ENCODE data around the gene CYP4F12.
"Not testable (repeated sequence)": the region's sequence is repeated elsewhere in the genome, so short reads cannot be mapped to it uniquely, and the experiment has no call there.

Gene CYP4F12

GRCh38 chr19:15649526-15649925 lies 23.4 kb upstream of the CYP4F12 start:
- H3K9ac ChIP-seq (ENCODE audit: low read length in 5 of 5): no peak overlapping the region
- peaks cover 0 to 4% (median 3%) of the 10 kb centered on the region in 5 donors for H3K9me3 ChIP-seq (ENCODE audit: control insufficient read depth in 5 of 5, low read length in 5 of 5)
- H3K4me1 ChIP-seq (ENCODE audit: control insufficient read depth in 5 of 5, insufficient read depth in 5 of 5, low read length in 5 of 5): no peaks in the 10 kb centered on the region
- H3K27ac ChIP-seq (ENCODE audit: low read depth, low read length): no peak overlapping the region
- H3K4me3 ChIP-seq (ENCODE audit: low read depth in 1 of 5, low read length in 5 of 5): no peak overlapping the region
- H3K27me3 ChIP-seq (ENCODE audit: control insufficient read depth in 5 of 5, insufficient read depth in 4 of 5, low read length in 5 of 5): peaks cover 5 to 12% (median 9%) of the 10 kb centered on the region in 5 donors
- no peaks in the 10 kb centered on the region for H3K36me3 ChIP-seq (ENCODE audit: control insufficient read depth in 5 of 5, insufficient read depth in 5 of 5, low read length in 5 of 5)

GRCh38 chr19:15650123-15650522 lies 22.8 kb upstream of the CYP4F12 start:
- H3K9me3 ChIP-seq (ENCODE audit: control insufficient read depth in 5 of 5, low read length in 5 of 5); H3K4me1 ChIP-seq (ENCODE audit: control insufficient read depth in 5 of 5, insufficient read depth in 5 of 5, low read length in 5 of 5); H3K27ac ChIP-seq (ENCODE audit: low read depth, low read length); H3K9ac ChIP-seq (ENCODE audit: low read length in 5 of 5); H3K4me3 ChIP-seq (ENCODE audit: low read depth in 1 of 5, low read length in 5 of 5); H3K36me3 ChIP-seq (ENCODE audit: control insufficient read depth in 5 of 5, insufficient read depth in 5 of 5, low read length in 5 of 5): not testable (repeated sequence)
- H3K27me3 ChIP-seq (ENCODE audit: control insufficient read depth in 5 of 5, insufficient read depth in 4 of 5, low read length in 5 of 5): peaks cover 5 to 12% (median 9%) of the 10 kb centered on the region in 5 donors

GRCh38 chr19:15651791-15652190 lies 21.1 kb upstream of the CYP4F12 start:
- no peaks in the 10 kb centered on the region for H3K4me1 ChIP-seq (ENCODE audit: control insufficient read depth in 5 of 5, insufficient read depth in 5 of 5, low read length in 5 of 5)
- peaks cover 5 to 10% (median 7%) of the 10 kb centered on the region in 5 donors for H3K27me3 ChIP-seq (ENCODE audit: control insufficient read depth in 5 of 5, insufficient read depth in 4 of 5, low read length in 5 of 5)
- peaks cover 0 to 3% (median 2%) of the 10 kb centered on the region in 5 donors for H3K9me3 ChIP-seq (ENCODE audit: control insufficient read depth in 5 of 5, low read length in 5 of 5)
- no peak overlapping the region for H3K4me3 ChIP-seq (ENCODE audit: low read depth in 1 of 5, low read length in 5 of 5)
- H3K27ac ChIP-seq (ENCODE audit: low read depth, low read length): no peak overlapping the region
- no peaks in the 10 kb centered on the region for H3K36me3 ChIP-seq (ENCODE audit: control insufficient read depth in 5 of 5, insufficient read depth in 5 of 5, low read length in 5 of 5)
- H3K9ac ChIP-seq (ENCODE audit: low read length in 5 of 5): no peak overlapping the region

- Histone ChIP-seq H3K9me3 (ENCODE audit: control insufficient read depth in 5 of 5, low read length in 5 of 5) (peaks cover 0 to 2% (median under 1%) of the 10 kb centered on the region in 5 donors), H3K4me3 (ENCODE audit: low read depth in 1 of 5, low read length in 5 of 5) (no peak overlapping the region), H3K27me3 (ENCODE audit: control insufficient read depth in 5 of 5, insufficient read depth in 4 of 5, low read length in 5 of 5) (peaks cover 5 to 10% (median 7%) of the 10 kb centered on the region in 5 donors), H3K4me1 (ENCODE audit: control insufficient read depth in 5 of 5, insufficient read depth in 5 of 5, low read length in 5 of 5) (no peaks in the 10 kb centered on the region), H3K9ac (ENCODE audit: low read length in 5 of 5) (no peak overlapping the region), H3K36me3 (ENCODE audit: control insufficient read depth in 5 of 5, insufficient read depth in 5 of 5, low read length in 5 of 5) (no peaks in the 10 kb centered on the region), H3K27ac (ENCODE audit: low read depth, low read length) (no peak overlapping the region)
Measured at GRCh38 chr19:15652559-15653278, 20.2 kb upstream of the CYP4F12 start.

- H3K9ac ChIP-seq (ENCODE audit: low read length in 5 of 5): no peak overlapping the region
- H3K4me1 ChIP-seq (ENCODE audit: control insufficient read depth in 5 of 5, insufficient read depth in 5 of 5, low read length in 5 of 5): no peaks in the 10 kb centered on the region
- H3K36me3 ChIP-seq (ENCODE audit: control insufficient read depth in 5 of 5, insufficient read depth in 5 of 5, low read length in 5 of 5): no peaks in the 10 kb centered on the region
- H3K27ac ChIP-seq (ENCODE audit: low read depth, low read length): no peak overlapping the region
- H3K9me3 ChIP-seq (ENCODE audit: control insufficient read depth in 5 of 5, low read length in 5 of 5): peaks cover 0 to 3% (median 0%) of the 10 kb centered on the region in 5 donors
- H3K4me3 ChIP-seq (ENCODE audit: low read depth in 1 of 5, low read length in 5 of 5): no peak overlapping the region
- H3K27me3 ChIP-seq (ENCODE audit: control insufficient read depth in 5 of 5, insufficient read depth in 4 of 5, low read length in 5 of 5): peaks cover 3 to 15% (median 8%) of the 10 kb centered on the region in 5 donors
Measured at GRCh38 chr19:15656467-15656866, 16.4 kb upstream of the CYP4F12 start.

GRCh38 chr19:15663247-15663646 lies 9.6 kb upstream of the CYP4F12 start:
- Histone ChIP-seq H3K27ac (ENCODE audit: low read depth, low read length) (no peak overlapping the region), H3K36me3 (ENCODE audit: control insufficient read depth in 5 of 5, insufficient read depth in 5 of 5, low read length in 5 of 5) (no peaks in the 10 kb centered on the region), H3K9me3 (ENCODE audit: control insufficient read depth in 5 of 5, low read length in 5 of 5) (peaks cover 0 to 3% (median 0%) of the 10 kb centered on the region in 5 donors), H3K4me1 (ENCODE audit: control insufficient read depth in 5 of 5, insufficient read depth in 5 of 5, low read length in 5 of 5) (peaks cover 0 to 3% (median 0%) of the 10 kb centered on the region in 5 donors), H3K4me3 (ENCODE audit: low read depth in 1 of 5, low read length in 5 of 5) (no peak overlapping the region), H3K27me3 (ENCODE audit: control insufficient read depth in 5 of 5, insufficient read depth in 4 of 5, low read length in 5 of 5) (peaks cover 0 to 4% (median under 1%) of the 10 kb centered on the region in 5 donors), H3K9ac (ENCODE audit: low read length in 5 of 5) (no peak overlapping the region)

GRCh38 chr19:15666186-15666585 lies 6.7 kb upstream of the CYP4F12 start:
- Histone ChIP-seq H3K4me3 (ENCODE audit: low read depth in 1 of 5, low read length in 5 of 5) (no peak overlapping the region), H3K27ac (ENCODE audit: low read depth, low read length) (no peak overlapping the region), H3K9ac (ENCODE audit: low read length in 5 of 5) (no peak overlapping the region), H3K4me1 (ENCODE audit: control insufficient read depth in 5 of 5, insufficient read depth in 5 of 5, low read length in 5 of 5) (peaks cover 0 to 9% (median 0%) of the 10 kb centered on the region in 5 donors), H3K36me3 (ENCODE audit: control insufficient read depth in 5 of 5, insufficient read depth in 5 of 5, low read length in 5 of 5) (no peaks in the 10 kb centered on the region), H3K27me3 (ENCODE audit: control insufficient read depth in 5 of 5, insufficient read depth in 4 of 5, low read length in 5 of 5) (peaks cover 0 to 4% (median 0%) of the 10 kb centered on the region in 5 donors), H3K9me3 (ENCODE audit: control insufficient read depth in 5 of 5, low read length in 5 of 5) (peaks cover 0 to 2% (median 0%) of the 10 kb centered on the region in 5 donors)

- H3K36me3 ChIP-seq (ENCODE audit: control insufficient read depth in 5 of 5, insufficient read depth in 5 of 5, low read length in 5 of 5): no peaks in the 10 kb centered on the region
- H3K4me1 ChIP-seq (ENCODE audit: control insufficient read depth in 5 of 5, insufficient read depth in 5 of 5, low read length in 5 of 5): peaks cover 0 to 12% (median 2%) of the 10 kb centered on the region in 5 donors
- H3K27ac ChIP-seq (ENCODE audit: low read depth, low read length): no peak overlapping the region
- peaks cover 0 to 4% (median 0%) of the 10 kb centered on the region in 5 donors for H3K27me3 ChIP-seq (ENCODE audit: control insufficient read depth in 5 of 5, insufficient read depth in 4 of 5, low read length in 5 of 5)
- no peak overlapping the region for H3K9ac ChIP-seq (ENCODE audit: low read length in 5 of 5)
- H3K9me3 ChIP-seq (ENCODE audit: control insufficient read depth in 5 of 5, low read length in 5 of 5): peaks cover 0 to 2% (median 0%) of the 10 kb centered on the region in 5 donors
- H3K4me3 ChIP-seq (ENCODE audit: low read depth in 1 of 5, low read length in 5 of 5): no peak overlapping the region
Measured at GRCh38 chr19:15666883-15667282, 6.0 kb upstream of the CYP4F12 start.

- Histone ChIP-seq H3K36me3 (ENCODE audit: control insufficient read depth in 5 of 5, insufficient read depth in 5 of 5, low read length in 5 of 5) (no peaks in the 10 kb centered on the region), H3K4me3 (ENCODE audit: low read depth in 1 of 5, low read length in 5 of 5) (no peak overlapping the region), H3K9me3 (ENCODE audit: control insufficient read depth in 5 of 5, low read length in 5 of 5) (peaks cover 0 to 2% (median 0%) of the 10 kb centered on the region in 5 donors), H3K4me1 (ENCODE audit: control insufficient read depth in 5 of 5, insufficient read depth in 5 of 5, low read length in 5 of 5) (peaks cover 0 to 32% (median 20%) of the 10 kb centered on the region in 5 donors), H3K9ac (ENCODE audit: low read length in 5 of 5) (no peak overlapping the region), H3K27me3 (ENCODE audit: control insufficient read depth in 5 of 5, insufficient read depth in 4 of 5, low read length in 5 of 5) (peaks cover 0 to 4% (median 0%) of the 10 kb centered on the region in 5 donors), H3K27ac (ENCODE audit: low read depth, low read length) (no peak overlapping the region)
Measured at GRCh38 chr19:15669440-15669839, 3.4 kb upstream of the CYP4F12 start.

- Histone ChIP-seq H3K36me3 (ENCODE audit: control insufficient read depth in 5 of 5, insufficient read depth in 5 of 5, low read length in 5 of 5) (no peaks in the 10 kb centered on the region), H3K4me1 (ENCODE audit: control insufficient read depth in 5 of 5, insufficient read depth in 5 of 5, low read length in 5 of 5) (peaks cover 0 to 37% (median 20%) of the 10 kb centered on the region in 5 donors), H3K27ac (ENCODE audit: low read depth, low read length) (no peak overlapping the region), H3K9me3 (ENCODE audit: control insufficient read depth in 5 of 5, low read length in 5 of 5) (peaks cover 0 to 2% (median 0%) of the 10 kb centered on the region in 5 donors), H3K9ac (ENCODE audit: low read length in 5 of 5) (no peak overlapping the region), H3K27me3 (ENCODE audit: control insufficient read depth in 5 of 5, insufficient read depth in 4 of 5, low read length in 5 of 5) (peaks cover 0 to 4% (median 0%) of the 10 kb centered on the region in 5 donors), H3K4me3 (ENCODE audit: low read depth in 1 of 5, low read length in 5 of 5) (no peak overlapping the region)
Measured at GRCh38 chr19:15669891-15670290, 3.0 kb upstream of the CYP4F12 start.
